ENCODE data around the gene MBD5. TPM values are rescaled to one million over a fixed set of nuclear protein-coding genes. Genes with fewer than 3 reads are reported as not detected.

Gene MBD5
- total RNA-seq, 1 experiment from 2014 or later = 8.5 TPM

- Histone ChIP-seq H3K27ac (ENCODE audit: low read length) (no peak overlapping the region), H3K4me2 (ENCODE audit: low read length) (no peak overlapping the region), H3F3A (ENCODE audit: low read length, unreplicated experiment) (no peaks in the 10 kb centered on the region), H3K9me3 (ENCODE audit: low read length) (no peaks in the 10 kb centered on the region), H3K9ac (ENCODE audit: low read length) (no peak overlapping the region), H3K4me3 (ENCODE audit: low read length) (no peak overlapping the region), H2AFZ (ENCODE audit: low read length) (no peak overlapping the region), H3K36me3 (ENCODE audit: low read depth, low read length) (no peaks in the 10 kb centered on the region), H4K20me1 (ENCODE audit: low read length) (no peaks in the 10 kb centered on the region), H3K27me3 (ENCODE audit: low read length) (no peaks in the 10 kb centered on the region), H3K9me2 (replicated peaks; ENCODE audit: low read length) (no peaks in the 10 kb centered on the region), H3K79me2 (ENCODE audit: low read length) (no peaks in the 10 kb centered on the region), H3K4me1 (ENCODE audit: insufficient read depth, low read length) (no peaks in the 10 kb centered on the region)
- BruUV-seq (replicated peaks) = no TSS peak
- POLR2A ChIA-PET (ENCODE audit: unreplicated experiment) = no interaction called here
- TF ChIP-seq EZH2 (IDR thresholded peaks at IDR 0.05; ENCODE audit: low read length, unreplicated experiment) (no peak), CTCF (conservative IDR thresholded peaks at IDR 0.05; ENCODE audit: low read depth, low read length) (no peak), EZH2phosphoT487 (IDR thresholded peaks at IDR 0.05; ENCODE audit: borderline replicate concordance, low read length) (no peak)
- no peak for DNase-seq
- CTCF ChIA-PET = no interaction called here
- no peak for ATAC-seq
- intact Hi-C loops (cut with micrococcal nuclease) = no loop called here
These were observed 498.1 kb downstream of the MBD5 start for GRCh38 chr2:148519013-148519412.

DNA sequence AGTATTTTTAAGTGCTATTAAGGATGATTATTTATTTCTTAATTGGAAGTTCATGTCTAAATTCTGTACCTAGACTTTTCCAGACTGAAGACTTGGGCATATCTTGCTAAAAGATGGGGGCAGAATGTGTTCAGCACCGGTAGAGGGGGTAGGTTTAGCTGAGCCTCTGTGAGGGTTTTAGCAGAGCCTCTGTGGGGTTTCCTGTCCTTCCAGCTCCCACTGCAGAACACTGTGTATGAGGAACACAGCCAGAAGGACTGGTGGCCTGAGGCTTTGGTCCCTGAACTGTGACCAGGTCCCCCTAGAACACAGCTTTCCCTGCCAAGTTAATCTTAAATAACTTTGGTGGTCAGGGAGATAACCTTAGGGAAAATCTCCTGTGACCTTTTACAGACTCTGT, 500.3 kb downstream of the MBD5 start:
- H3K27me3 ChIP-seq (ENCODE audit: low read length) = no peaks in the 10 kb centered on the region
- POLR2A ChIA-PET (ENCODE audit: unreplicated experiment) = no interaction called here
- ATAC-seq (no peak), DNase-seq (no peak)
- no TSS peak for BruUV-seq (replicated peaks)
- H3K4me2 ChIP-seq (ENCODE audit: low read length) = no peak overlapping the region
- intact Hi-C loops (cut with micrococcal nuclease) = no loop called here
- TF ChIP-seq EZH2 (IDR thresholded peaks at IDR 0.05; ENCODE audit: low read length, unreplicated experiment) = no peak
- TF ChIP-seq CTCF (conservative IDR thresholded peaks at IDR 0.05; ENCODE audit: low read depth, low read length) = no peak
- TF ChIP-seq EZH2phosphoT487 (IDR thresholded peaks at IDR 0.05; ENCODE audit: borderline replicate concordance, low read length) = no peak
- H4K20me1 ChIP-seq (ENCODE audit: low read length) = no peaks in the 10 kb centered on the region
- CTCF ChIA-PET = no interaction called here
- H3F3A ChIP-seq (ENCODE audit: low read length, unreplicated experiment) = no peaks in the 10 kb centered on the region
- no peak overlapping the region for H3K27ac ChIP-seq (ENCODE audit: low read length)
- no peaks in the 10 kb centered on the region for H3K79me2 ChIP-seq (ENCODE audit: low read length)
- no peaks in the 10 kb centered on the region for H3K36me3 ChIP-seq (ENCODE audit: low read depth, low read length)
- H3K9ac ChIP-seq (ENCODE audit: low read length) = no peak overlapping the region
- no peaks in the 10 kb centered on the region for H3K9me2 ChIP-seq (replicated peaks; ENCODE audit: low read length)
- no peak overlapping the region for H3K4me3 ChIP-seq (ENCODE audit: low read length)
- H3K9me3 ChIP-seq (ENCODE audit: low read length) = no peaks in the 10 kb centered on the region
- no peaks in the 10 kb centered on the region for H3K4me1 ChIP-seq (ENCODE audit: insufficient read depth, low read length)
- H2AFZ ChIP-seq (ENCODE audit: low read length) = no peak overlapping the region

- ChIA-PET POLR2A (ENCODE audit: unreplicated experiment) (no interaction called here), CTCF (no interaction called here)
- ATAC-seq (no peak), DNase-seq (no peak)
- Histone ChIP-seq H2AFZ (ENCODE audit: low read length) (no peak overlapping the region), H3K27ac (ENCODE audit: low read length) (no peak overlapping the region), H3K79me2 (ENCODE audit: low read length) (no peaks in the 10 kb centered on the region), H3K4me2 (ENCODE audit: low read length) (no peak overlapping the region), H3K36me3 (ENCODE audit: low read depth, low read length) (no peaks in the 10 kb centered on the region), H3K27me3 (ENCODE audit: low read length) (no peaks in the 10 kb centered on the region), H3K9ac (ENCODE audit: low read length) (no peak overlapping the region), H3K4me1 (ENCODE audit: insufficient read depth, low read length) (no peaks in the 10 kb centered on the region), H3F3A (ENCODE audit: low read length, unreplicated experiment) (no peaks in the 10 kb centered on the region), H3K9me3 (ENCODE audit: low read length) (no peaks in the 10 kb centered on the region), H3K9me2 (replicated peaks; ENCODE audit: low read length) (no peaks in the 10 kb centered on the region), H3K4me3 (ENCODE audit: low read length) (no peak overlapping the region), H4K20me1 (ENCODE audit: low read length) (no peaks in the 10 kb centered on the region)
- TF ChIP-seq EZH2 (IDR thresholded peaks at IDR 0.05; ENCODE audit: low read length, unreplicated experiment) (no peak), EZH2phosphoT487 (IDR thresholded peaks at IDR 0.05; ENCODE audit: borderline replicate concordance, low read length) (no peak), CTCF (conservative IDR thresholded peaks at IDR 0.05; ENCODE audit: low read depth, low read length) (no peak)
- intact Hi-C loops (cut with micrococcal nuclease) = no loop called here
- no TSS peak for BruUV-seq (replicated peaks)
These were observed 502.4 kb downstream of the MBD5 start for GRCh38 chr2:148523315-148523714.
